HEK293 (cell line): Measurements from ENCODE around the gene SYNGR1.

Source experiments
- GLIS2 ChIP-seq: fragments of 450-650 bp; formaldehyde crosslinking; IDR thresholded peaks from 2 replicates; pipeline ENCODE4 v1.5.1; 2016; ENCODE audit warnings: missing biosample characterization, missing genetic modification characterization
- KLF7 ChIP-seq: fragments of 450-650 bp; formaldehyde crosslinking; IDR thresholded peaks from 2 replicates; pipeline ENCODE4 v1.5.1; 2016; ENCODE audit warnings: missing biosample characterization, missing genetic modification characterization, borderline replicate concordance
- MZF1 ChIP-seq: fragments of 450-650 bp; formaldehyde crosslinking; IDR thresholded peaks from 2 replicates; pipeline ENCODE4 v1.5.1; 2017; ENCODE audit warnings: missing biosample characterization, missing genetic modification characterization, borderline replicate concordance
- RBAK ChIP-seq: fragments of 450-650 bp; formaldehyde crosslinking; IDR thresholded peaks from 2 replicates; pipeline ENCODE4 v1.5.1; 2016; ENCODE audit warnings: missing biosample characterization, missing genetic modification characterization
- SALL2 ChIP-seq: fragments of 450-650 bp; formaldehyde crosslinking; IDR thresholded peaks from 2 replicates; pipeline ENCODE4 v1.5.0; 2017; ENCODE audit warnings: missing biosample characterization, mild to moderate bottlenecking, missing genetic modification characterization, borderline replicate concordance
- YY1 ChIP-seq: fragments of 450-650 bp; formaldehyde crosslinking; IDR thresholded peaks from 2 replicates; pipeline ENCODE4 v1.5.1; 2018; ENCODE audit warnings: missing biosample characterization, missing genetic modification characterization
- ZBTB17 ChIP-seq: fragments of 450-650 bp; formaldehyde crosslinking; IDR thresholded peaks from 2 replicates; pipeline ENCODE4 v1.5.1; 2016; ENCODE audit warnings: missing biosample characterization, missing genetic modification characterization
- ZFHX2 ChIP-seq: fragments of 450-650 bp; formaldehyde crosslinking; conservative IDR thresholded peaks from 2 replicates; pipeline ENCODE4 v1.5.1; 2016; ENCODE audit warnings: missing biosample characterization, missing genetic modification characterization
- ZNF132 ChIP-seq: fragments of 450-650 bp; formaldehyde crosslinking; IDR thresholded peaks from 2 replicates; pipeline ENCODE4 v1.5.1; 2017; ENCODE audit warnings: missing biosample characterization, missing genetic modification characterization, borderline replicate concordance
- ZNF175 ChIP-seq: fragments of 450-650 bp; formaldehyde crosslinking; IDR thresholded peaks from 2 replicates; pipeline ENCODE4 v1.5.1; 2016; ENCODE audit warnings: missing biosample characterization, missing genetic modification characterization
- ZNF2 ChIP-seq: fragments of 450-650 bp; formaldehyde crosslinking; IDR thresholded peaks from 2 replicates; pipeline ENCODE4 v1.5.1; 2016; ENCODE audit warnings: missing biosample characterization, missing genetic modification characterization
- ZNF214 ChIP-seq: fragments of 450-650 bp; formaldehyde crosslinking; IDR thresholded peaks from 2 replicates; pipeline ENCODE4 v1.5.1; 2017; ENCODE audit warnings: missing biosample characterization, mild to moderate bottlenecking, missing genetic modification characterization, borderline replicate concordance
- ZNF23 ChIP-seq: fragments of 450-650 bp; formaldehyde crosslinking; IDR thresholded peaks from 2 replicates; pipeline ENCODE4 v1.5.1; 2016; ENCODE audit warnings: missing biosample characterization, missing genetic modification characterization, borderline replicate concordance
- ZNF274 ChIP-seq, 2 experiments: fragments of 200-500 bp in 1 of 2; fragments of 450-650 bp in 1 of 2; sonication (Bioruptor generic) in 1 of 2; formaldehyde crosslinking in 1 of 2; IDR thresholded peaks; 2 replicates each; pipeline versions ENCODE4 v1.5.1 to v1.6.1; 2014 to 2016; ENCODE audit warnings: borderline replicate concordance in 1 of 2, inconsistent platforms in 1 of 2, low read length in 1 of 2, missing biosample characterization in 1 of 2, missing genetic modification characterization in 1 of 2
- ZNF311 ChIP-seq: fragments of 450-650 bp; formaldehyde crosslinking; IDR thresholded peaks from 2 replicates; pipeline ENCODE4 v1.5.1; 2017; ENCODE audit warnings: missing biosample characterization, missing genetic modification characterization, borderline replicate concordance
- ZNF354C ChIP-seq: fragments of 450-650 bp; formaldehyde crosslinking; IDR thresholded peaks from 2 replicates; pipeline ENCODE4 v1.5.1; 2016; ENCODE audit warnings: missing biosample characterization, missing genetic modification characterization, low read depth, borderline replicate concordance
- ZNF404 ChIP-seq: fragments of 450-650 bp; formaldehyde crosslinking; IDR thresholded peaks from 2 replicates; pipeline ENCODE4 v1.5.1; 2017; ENCODE audit warnings: missing biosample characterization, missing genetic modification characterization
- ZNF530 ChIP-seq: fragments of 450-650 bp; formaldehyde crosslinking; IDR thresholded peaks from 2 replicates; pipeline ENCODE4 v1.5.1; 2016; ENCODE audit warnings: low read depth, missing biosample characterization, missing genetic modification characterization
- ZNF596 ChIP-seq: fragments of 450-650 bp; IDR thresholded peaks from 2 replicates; pipeline ENCODE4 v1.5.0; 2018; ENCODE audit warnings: missing biosample characterization, mild to moderate bottlenecking, missing genetic modification characterization, moderate library complexity
- ZNF623 ChIP-seq: fragments of 450-650 bp; formaldehyde crosslinking; IDR thresholded peaks from 2 replicates; pipeline ENCODE4 v1.5.1; 2016; ENCODE audit warnings: missing biosample characterization, missing genetic modification characterization
- ZNF660 ChIP-seq: fragments of 450-650 bp; IDR thresholded peaks from 2 replicates; pipeline ENCODE4 v1.5.1; 2018; ENCODE audit warnings: missing biosample characterization, mild to moderate bottlenecking, missing genetic modification characterization
- ZNF664 ChIP-seq: fragments of 450-650 bp; formaldehyde crosslinking; IDR thresholded peaks from 2 replicates; pipeline ENCODE4 v1.5.1; 2016; ENCODE audit warnings: missing biosample characterization, missing genetic modification characterization
- ZNF747 ChIP-seq: fragments of 450-650 bp; formaldehyde crosslinking; IDR thresholded peaks from 2 replicates; pipeline ENCODE4 v1.5.1; 2016; ENCODE audit warnings: missing biosample characterization, missing genetic modification characterization
- ZNF76 ChIP-seq: fragments of 450-650 bp; formaldehyde crosslinking; IDR thresholded peaks from 2 replicates; pipeline ENCODE4; 2016; ENCODE audit warnings: low read depth, missing biosample characterization, missing genetic modification characterization, borderline replicate concordance
- TF ChIP-seq, protein P1 (sequence below): fragments of 450-650 bp; formaldehyde crosslinking; IDR thresholded peaks from 2 replicates; pipeline ENCODE4 v1.5.1; 2017; ENCODE audit warnings: missing biosample characterization, missing genetic modification characterization
- TF ChIP-seq, protein P2 (sequence below): fragments of 450-650 bp; formaldehyde crosslinking; IDR thresholded peaks from 2 replicates; pipeline ENCODE4 v1.5.1; 2016; ENCODE audit warnings: missing biosample characterization, missing genetic modification characterization
- TF ChIP-seq, protein P3 (sequence below): fragments of 450-650 bp; formaldehyde crosslinking; optimal IDR thresholded peaks from 2 replicates; pipeline ENCODE3; 2016; ENCODE audit warnings: missing biosample characterization, mild to moderate bottlenecking, missing genetic modification characterization
- TF ChIP-seq, protein P4 (sequence below): fragments of 450-650 bp; formaldehyde crosslinking; IDR thresholded peaks from 2 replicates; pipeline ENCODE4 v1.5.1; 2016; ENCODE audit warnings: missing biosample characterization, missing genetic modification characterization
- TF ChIP-seq, protein P5 (sequence below): fragments of 450-650 bp; formaldehyde crosslinking; IDR thresholded peaks from 2 replicates; pipeline ENCODE4 v1.5.1; 2016; ENCODE audit warnings: missing biosample characterization, missing genetic modification characterization

The SYNGR1 gene

DNA sequence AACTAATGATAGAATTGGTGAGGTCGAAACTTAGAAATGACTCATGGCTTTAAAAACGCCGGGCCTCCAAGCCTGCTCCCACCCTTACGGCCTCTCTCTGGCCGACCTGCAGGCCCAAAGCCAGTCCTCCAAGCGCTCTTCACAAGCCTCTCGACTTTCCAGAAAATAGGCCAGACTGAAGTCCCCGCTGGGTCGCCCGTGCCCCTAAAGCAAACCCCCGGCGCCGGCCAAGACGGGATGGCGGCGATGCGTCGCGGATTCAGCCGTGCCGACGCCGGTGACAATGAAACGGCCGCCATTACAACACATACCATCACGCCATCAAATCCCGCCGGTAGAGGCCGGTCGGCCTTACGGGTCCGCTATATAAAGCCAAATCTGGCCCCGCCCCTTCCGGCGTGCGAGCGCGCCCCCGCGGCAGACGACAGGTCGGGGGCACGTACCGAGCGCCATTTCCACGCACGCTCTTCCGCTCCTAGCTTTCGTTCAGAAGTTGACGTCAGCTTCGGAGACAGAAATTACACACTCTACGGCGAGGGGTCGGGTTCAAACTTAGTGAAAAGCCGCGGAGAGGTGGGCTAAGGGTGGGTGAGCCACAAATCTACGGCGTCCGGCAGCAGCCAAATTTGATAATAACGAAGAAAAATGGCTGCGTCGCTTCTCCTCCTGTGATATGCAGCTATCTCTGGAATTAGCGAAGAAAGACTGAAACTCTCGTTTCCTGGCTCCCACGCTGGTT, 30.3 kb upstream of the SYNGR1 start, which contains the start of gene RPL3 (continued):
- TF ChIP-seq, protein P1, sequence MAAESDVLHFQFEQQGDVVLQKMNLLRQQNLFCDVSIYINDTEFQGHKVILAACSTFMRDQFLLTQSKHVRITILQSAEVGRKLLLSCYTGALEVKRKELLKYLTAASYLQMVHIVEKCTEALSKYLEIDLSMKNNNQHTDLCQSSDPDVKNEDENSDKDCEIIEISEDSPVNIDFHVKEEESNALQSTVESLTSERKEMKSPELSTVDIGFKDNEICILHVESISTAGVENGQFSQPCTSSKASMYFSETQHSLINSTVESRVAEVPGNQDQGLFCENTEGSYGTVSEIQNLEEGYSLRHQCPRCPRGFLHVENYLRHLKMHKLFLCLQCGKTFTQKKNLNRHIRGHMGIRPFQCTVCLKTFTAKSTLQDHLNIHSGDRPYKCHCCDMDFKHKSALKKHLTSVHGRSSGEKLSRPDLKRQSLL (tag by site-specific recombination), result 0 out of 2 replicates have a peak, but pooled peaks have one; percentile 6
- TF ChIP-seq MZF1 (tag by site-specific recombination) (no peak), ZNF623 (tag by site-specific recombination) (0 out of 2 replicates have a peak, but pooled peaks have one; percentile 22), ZNF311 (tag by site-specific recombination) (no peak), GLIS2 (tag by site-specific recombination) (no peak), ZNF664 (0 out of 2 replicates have a peak, but pooled peaks have one; percentile 6), ZFHX2 (tag by site-specific recombination) (peak; percentile 74), ZNF354C (tag by site-specific recombination) (no peak), ZNF596 (0 out of 2 replicates have a peak, but pooled peaks have one; percentile 38), ZNF2 (tag by site-specific recombination) (peak; percentile 93), ZBTB17 (tag by site-specific recombination) (no peak; the same call in none of the 2 replicates), YY1 (tag by site-specific recombination) (peak; percentile 93), ZNF132 (no peak), ZNF404 (no peak), ZNF23 (tag by site-specific recombination) (0 out of 2 replicates have a peak, but pooled peaks have one; percentile 45), RBAK (tag by site-specific recombination) (no peak), SALL2 (no peak), ZNF175 (tag by site-specific recombination) (no peak), ZNF214 (tag by site-specific recombination) (no peak), ZNF530 (tag by site-specific recombination) (0 out of 2 replicates have a peak, but pooled peaks have one; percentile 33), KLF7 (tag by site-specific recombination) (peak; percentile 34; the same call in 1 of the 2 replicates), ZNF274 (IDR thresholded peaks at IDR 0.05; ENCODE audit: low read length) (no peak), ZNF274 (tag by site-specific recombination; IDR thresholded peaks at IDR 0.05; ENCODE audit: borderline replicate concordance) (no peak), ZNF660 (tag by site-specific recombination) (peak; percentile 88), ZNF76 (peak; percentile 78; the same call in 1 of the 2 replicates), ZNF747 (tag by site-specific recombination) (no peak)
- TF ChIP-seq, protein P2, sequence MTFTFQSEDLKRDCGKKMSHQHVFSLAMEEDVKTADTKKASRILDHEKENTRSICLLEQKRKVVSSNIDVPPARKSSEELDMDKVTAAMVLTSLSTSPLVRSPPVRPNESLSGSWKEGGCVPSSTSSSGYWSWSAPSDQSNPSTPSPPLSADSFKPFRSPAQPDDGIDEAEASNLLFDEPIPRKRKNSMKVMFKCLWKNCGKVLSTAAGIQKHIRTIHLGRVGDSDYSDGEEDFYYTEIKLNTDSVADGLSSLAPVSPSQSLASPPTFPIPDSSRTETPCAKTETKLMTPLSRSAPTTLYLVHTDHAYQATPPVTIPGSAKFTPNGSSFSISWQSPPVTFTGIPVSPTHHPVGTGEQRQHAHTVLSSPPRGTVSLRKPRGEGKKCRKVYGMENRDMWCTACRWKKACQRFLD (tag by site-specific recombination), result peak; percentile 58; the same call in 1 of the 2 replicates
- TF ChIP-seq, protein P3, sequence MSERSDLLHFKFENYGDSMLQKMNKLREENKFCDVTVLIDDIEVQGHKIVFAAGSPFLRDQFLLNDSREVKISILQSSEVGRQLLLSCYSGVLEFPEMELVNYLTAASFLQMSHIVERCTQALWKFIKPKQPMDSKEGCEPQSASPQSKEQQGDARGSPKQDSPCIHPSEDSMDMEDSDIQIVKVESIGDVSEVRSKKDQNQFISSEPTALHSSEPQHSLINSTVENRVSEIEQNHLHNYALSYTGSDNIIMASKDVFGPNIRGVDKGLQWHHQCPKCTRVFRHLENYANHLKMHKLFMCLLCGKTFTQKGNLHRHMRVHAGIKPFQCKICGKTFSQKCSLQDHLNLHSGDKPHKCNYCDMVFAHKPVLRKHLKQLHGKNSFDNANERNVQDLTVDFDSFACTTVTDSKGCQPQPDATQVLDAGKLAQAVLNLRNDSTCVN (tag by site-specific recombination), result peak; percentile 94
- TF ChIP-seq, protein P4, sequence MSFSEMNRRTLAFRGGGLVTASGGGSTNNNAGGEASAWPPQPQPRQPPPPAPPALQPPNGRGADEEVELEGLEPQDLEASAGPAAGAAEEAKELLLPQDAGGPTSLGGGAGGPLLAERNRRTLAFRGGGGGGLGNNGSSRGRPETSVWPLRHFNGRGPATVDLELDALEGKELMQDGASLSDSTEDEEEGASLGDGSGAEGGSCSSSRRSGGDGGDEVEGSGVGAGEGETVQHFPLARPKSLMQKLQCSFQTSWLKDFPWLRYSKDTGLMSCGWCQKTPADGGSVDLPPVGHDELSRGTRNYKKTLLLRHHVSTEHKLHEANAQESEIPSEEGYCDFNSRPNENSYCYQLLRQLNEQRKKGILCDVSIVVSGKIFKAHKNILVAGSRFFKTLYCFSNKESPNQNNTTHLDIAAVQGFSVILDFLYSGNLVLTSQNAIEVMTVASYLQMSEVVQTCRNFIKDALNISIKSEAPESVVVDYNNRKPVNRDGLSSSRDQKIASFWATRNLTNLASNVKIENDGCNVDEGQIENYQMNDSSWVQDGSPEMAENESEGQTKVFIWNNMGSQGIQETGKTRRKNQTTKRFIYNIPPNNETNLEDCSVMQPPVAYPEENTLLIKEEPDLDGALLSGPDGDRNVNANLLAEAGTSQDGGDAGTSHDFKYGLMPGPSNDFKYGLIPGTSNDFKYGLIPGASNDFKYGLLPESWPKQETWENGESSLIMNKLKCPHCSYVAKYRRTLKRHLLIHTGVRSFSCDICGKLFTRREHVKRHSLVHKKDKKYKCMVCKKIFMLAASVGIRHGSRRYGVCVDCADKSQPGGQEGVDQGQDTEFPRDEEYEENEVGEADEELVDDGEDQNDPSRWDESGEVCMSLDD (tag by site-specific recombination), result no peak
- TF ChIP-seq, protein P5, sequence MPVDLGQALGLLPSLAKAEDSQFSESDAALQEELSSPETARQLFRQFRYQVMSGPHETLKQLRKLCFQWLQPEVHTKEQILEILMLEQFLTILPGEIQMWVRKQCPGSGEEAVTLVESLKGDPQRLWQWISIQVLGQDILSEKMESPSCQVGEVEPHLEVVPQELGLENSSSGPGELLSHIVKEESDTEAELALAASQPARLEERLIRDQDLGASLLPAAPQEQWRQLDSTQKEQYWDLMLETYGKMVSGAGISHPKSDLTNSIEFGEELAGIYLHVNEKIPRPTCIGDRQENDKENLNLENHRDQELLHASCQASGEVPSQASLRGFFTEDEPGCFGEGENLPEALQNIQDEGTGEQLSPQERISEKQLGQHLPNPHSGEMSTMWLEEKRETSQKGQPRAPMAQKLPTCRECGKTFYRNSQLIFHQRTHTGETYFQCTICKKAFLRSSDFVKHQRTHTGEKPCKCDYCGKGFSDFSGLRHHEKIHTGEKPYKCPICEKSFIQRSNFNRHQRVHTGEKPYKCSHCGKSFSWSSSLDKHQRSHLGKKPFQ, result no peak; the same call in 1 of the 2 replicates
